IPS-20b (cell line): Measurements from ENCODE around the gene RAI1.

Experiments
- H3K27ac ChIP-seq: one replicate; pipeline ENCODE4 v1.5.1; 2013; ENCODE audit warnings: low read length
- H3K27me3 ChIP-seq: 2 replicates; pipeline ENCODE4 v1.6.1; 2013; ENCODE audit warnings: mild to moderate bottlenecking, low read length, inconsistent platforms; ENCODE audit not compliant: insufficient read depth
- H3K36me3 ChIP-seq: 2 replicates; pipeline ENCODE4 v1.6.1; 2013; ENCODE audit warnings: low read depth, mild to moderate bottlenecking, inconsistent platforms, low read length, moderate library complexity; ENCODE audit not compliant: insufficient read depth
- H3K4me1 ChIP-seq: 2 replicates; pipeline ENCODE4 v1.6.1; 2013; ENCODE audit warnings: mild to moderate bottlenecking, control low read depth, inconsistent platforms, low read length, moderate library complexity; ENCODE audit not compliant: insufficient read depth
- H3K4me3 ChIP-seq: 2 replicates; pipeline ENCODE4 v1.5.1; 2013; ENCODE audit warnings: mild to moderate bottlenecking, low read length, inconsistent platforms
- H3K9ac ChIP-seq: 2 replicates; pipeline ENCODE4 v1.6.1; 2013; ENCODE audit warnings: low read depth, mild to moderate bottlenecking, inconsistent platforms, low read length, moderate library complexity
- H3K9me3 ChIP-seq: 2 replicates; pipeline ENCODE4 v1.6.1; 2013; ENCODE audit warnings: mild to moderate bottlenecking, low read depth, low read length, inconsistent platforms; ENCODE audit not compliant: insufficient read depth

RAI1 gene

DNA sequence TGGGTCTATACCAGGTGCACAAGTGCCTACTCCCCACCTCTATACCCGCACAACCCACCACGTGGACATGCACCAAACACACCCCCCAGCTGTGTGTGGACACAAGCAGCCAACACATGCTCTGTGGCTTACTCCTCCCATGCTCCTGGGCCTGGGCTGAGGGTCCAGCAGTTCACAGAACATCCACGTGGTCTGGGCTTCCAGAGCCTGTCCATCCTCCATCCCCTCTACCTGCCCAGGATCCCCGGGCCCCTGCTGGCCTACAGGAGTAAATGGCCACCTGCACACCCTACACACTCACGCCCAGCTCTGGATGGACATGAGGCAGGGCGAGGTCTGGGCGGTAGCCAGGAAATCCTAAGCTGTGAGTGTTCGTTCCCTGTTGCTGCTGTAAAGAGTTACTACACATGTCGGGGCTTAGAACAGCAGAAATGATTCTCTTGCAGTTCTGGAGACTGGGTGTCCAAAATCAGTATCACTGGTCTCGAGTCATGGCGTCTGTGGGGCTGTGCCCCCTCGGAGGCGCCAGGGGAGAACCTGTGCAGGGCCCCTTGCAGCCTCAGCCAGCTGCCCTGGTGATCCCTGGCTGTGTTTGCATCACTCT lies 15.0 kb upstream of the RAI1 start:
- Histone ChIP-seq H3K27me3 (no peaks in the 10 kb centered on the region), H3K9me3 (no peaks in the 10 kb centered on the region), H3K9ac (no peak overlapping the region), H3K27ac (no peak overlapping the region), H3K4me3 (no peak overlapping the region), H3K36me3 (no peaks in the 10 kb centered on the region), H3K4me1 (no peaks in the 10 kb centered on the region)

DNA sequence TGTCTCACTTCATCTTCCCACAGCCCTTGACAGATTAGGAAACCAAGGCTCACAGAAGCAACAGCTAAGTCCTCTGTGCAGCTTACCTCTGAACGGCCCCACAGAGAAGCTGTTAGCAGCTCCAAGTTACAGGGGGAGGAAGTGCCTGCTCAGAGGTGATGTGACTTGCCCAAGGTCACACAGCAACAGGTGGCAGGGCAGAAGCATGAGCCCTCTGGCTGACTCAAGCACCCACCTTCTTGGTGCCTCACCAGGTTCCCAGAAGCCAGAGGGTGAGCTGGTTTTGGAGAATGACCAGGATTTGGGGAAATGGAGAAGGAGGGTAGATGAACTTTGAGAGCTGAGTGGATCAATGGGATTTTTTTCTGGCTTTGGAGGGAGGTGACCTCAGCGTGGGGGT lies 14.0 kb upstream of the RAI1 start:
- no peak overlapping the region for H3K27ac ChIP-seq
- H3K4me3 ChIP-seq: no peak overlapping the region
- no peaks in the 10 kb centered on the region for H3K36me3 ChIP-seq
- H3K9me3 ChIP-seq: no peaks in the 10 kb centered on the region
- no peaks in the 10 kb centered on the region for H3K27me3 ChIP-seq
- H3K4me1 ChIP-seq: no peaks in the 10 kb centered on the region
- no peak overlapping the region for H3K9ac ChIP-seq

DNA sequence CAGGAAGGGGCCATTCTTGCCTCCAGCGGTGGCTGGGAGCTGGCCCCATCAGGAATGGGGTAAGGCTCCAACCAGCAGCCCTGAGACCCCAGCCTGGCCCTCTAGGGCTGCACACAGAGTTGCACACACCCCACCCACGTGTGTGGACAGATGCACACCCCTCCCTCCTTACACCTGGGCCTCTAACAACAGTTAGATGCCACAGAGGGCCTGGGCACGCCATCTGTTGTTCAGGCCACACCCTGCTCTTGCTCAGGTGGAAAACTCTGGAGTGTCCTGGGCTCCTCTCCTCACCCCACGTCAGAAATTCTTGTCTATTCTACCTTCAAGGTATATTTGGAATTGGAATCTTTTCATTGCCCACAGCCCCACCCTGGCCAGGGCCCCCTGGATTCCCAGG lies 13.3 kb upstream of the RAI1 start:
- Histone ChIP-seq H3K4me3 (no peak overlapping the region), H3K9me3 (no peaks in the 10 kb centered on the region), H3K4me1 (no peaks in the 10 kb centered on the region), H3K9ac (no peak overlapping the region), H3K27me3 (peaks cover 3% of the 10 kb centered on the region), H3K36me3 (no peaks in the 10 kb centered on the region), H3K27ac (no peak overlapping the region)

DNA sequence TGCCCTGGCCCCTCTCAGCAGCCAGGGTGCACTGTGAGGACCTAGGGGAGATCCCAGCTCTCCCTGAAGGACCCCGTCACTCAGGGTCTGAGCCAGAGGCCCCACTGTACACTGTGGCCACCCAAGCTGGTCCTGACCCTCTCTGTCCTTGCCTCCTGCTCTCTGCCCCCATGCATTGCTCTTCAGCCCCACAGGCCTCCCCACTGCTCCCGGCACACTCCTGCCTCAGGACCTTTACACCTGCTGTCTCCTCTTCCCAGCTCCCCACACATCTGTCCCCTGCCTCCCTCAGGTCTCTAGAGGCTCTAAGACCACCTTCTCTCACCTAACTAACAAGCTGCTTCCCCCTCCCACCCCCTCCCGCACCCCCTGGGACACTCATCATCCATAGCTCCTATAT lies 12.9 kb upstream of the RAI1 start:
- Histone ChIP-seq H3K27me3 (peaks cover 7% of the 10 kb centered on the region), H3K4me3 (no peak overlapping the region), H3K4me1 (no peaks in the 10 kb centered on the region), H3K9ac (no peak overlapping the region), H3K27ac (no peak overlapping the region), H3K9me3 (no peaks in the 10 kb centered on the region), H3K36me3 (no peaks in the 10 kb centered on the region)

DNA sequence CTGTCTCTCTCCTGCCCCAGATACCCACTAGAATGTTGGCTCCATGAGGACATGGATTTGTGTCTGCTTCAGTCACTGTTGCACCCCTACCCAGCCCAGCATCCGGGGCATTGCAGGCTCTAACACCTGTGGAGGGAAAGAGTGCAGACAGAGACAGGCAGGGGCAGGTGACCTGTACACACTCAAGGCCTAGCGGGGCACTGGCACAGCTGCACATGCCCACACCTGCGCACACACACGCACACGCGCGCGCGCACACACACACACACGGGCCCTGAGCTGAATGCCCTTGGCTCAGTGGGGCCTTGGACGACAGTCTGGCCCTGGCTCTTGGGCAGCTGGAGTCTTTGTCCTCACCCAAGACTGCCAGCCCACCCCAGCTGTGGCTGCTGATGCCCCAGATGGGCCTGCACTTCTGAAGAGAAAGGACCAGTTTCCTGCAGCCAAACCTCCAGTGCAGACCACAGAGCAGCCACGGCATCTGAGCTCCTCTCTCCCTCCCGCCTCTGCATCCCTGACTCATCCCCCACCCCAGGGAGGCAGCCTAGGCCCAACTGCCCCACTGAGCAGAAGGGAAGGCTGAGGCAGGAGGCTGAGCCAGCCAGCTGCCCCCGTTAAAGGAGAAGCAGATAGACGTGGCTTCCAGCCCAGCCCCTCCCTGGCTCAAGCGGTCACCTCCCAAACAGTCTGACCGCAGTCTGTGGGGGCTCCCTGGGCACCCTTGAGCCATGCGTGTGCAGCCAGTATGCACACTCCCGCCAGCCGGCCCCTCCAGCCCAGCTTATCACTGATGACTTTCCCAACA lies 12.3 kb upstream of the RAI1 start:
- Histone ChIP-seq H3K36me3 (no peaks in the 10 kb centered on the region), H3K9me3 (no peaks in the 10 kb centered on the region), H3K27ac (no peak overlapping the region), H3K27me3 (peaks cover 13% of the 10 kb centered on the region), H3K4me3 (no peak overlapping the region), H3K4me1 (no peaks in the 10 kb centered on the region), H3K9ac (no peak overlapping the region)

DNA sequence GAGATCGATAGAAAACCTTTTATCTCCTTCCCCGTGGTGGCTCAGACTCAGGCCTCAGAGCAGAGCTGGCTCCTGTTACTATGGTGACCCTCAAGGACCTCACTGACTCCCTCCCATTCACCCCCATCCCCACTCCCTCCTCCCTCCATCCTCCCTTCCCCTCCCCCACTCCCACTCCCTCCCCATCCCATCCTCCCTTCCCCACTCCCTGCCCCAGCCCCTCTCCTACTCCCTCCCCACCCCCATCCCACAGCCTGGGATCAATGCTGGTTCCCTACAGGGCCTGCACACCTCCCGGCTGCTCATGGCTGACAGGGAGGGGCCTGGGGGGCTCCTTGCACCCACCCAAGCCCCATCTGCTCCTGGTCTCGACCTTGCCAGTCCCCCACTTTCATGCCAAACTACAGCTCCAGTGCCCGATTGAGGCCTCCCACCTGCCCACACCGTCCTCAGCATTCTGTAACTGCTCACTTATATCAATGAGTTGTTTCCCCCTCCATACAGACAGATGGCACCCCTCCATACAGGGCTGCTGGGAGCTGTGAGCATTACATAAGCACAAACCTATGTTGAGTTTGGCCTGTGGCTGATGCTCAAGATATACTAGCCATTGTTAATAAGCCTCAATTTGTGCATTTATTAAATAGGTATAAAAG lies 11.6 kb upstream of the RAI1 start:
- Histone ChIP-seq H3K27me3 (peaks cover 19% of the 10 kb centered on the region), H3K36me3 (no peaks in the 10 kb centered on the region), H3K9me3 (no peaks in the 10 kb centered on the region), H3K9ac (no peak overlapping the region), H3K4me3 (no peak overlapping the region), H3K27ac (no peak overlapping the region), H3K4me1 (no peaks in the 10 kb centered on the region)

DNA sequence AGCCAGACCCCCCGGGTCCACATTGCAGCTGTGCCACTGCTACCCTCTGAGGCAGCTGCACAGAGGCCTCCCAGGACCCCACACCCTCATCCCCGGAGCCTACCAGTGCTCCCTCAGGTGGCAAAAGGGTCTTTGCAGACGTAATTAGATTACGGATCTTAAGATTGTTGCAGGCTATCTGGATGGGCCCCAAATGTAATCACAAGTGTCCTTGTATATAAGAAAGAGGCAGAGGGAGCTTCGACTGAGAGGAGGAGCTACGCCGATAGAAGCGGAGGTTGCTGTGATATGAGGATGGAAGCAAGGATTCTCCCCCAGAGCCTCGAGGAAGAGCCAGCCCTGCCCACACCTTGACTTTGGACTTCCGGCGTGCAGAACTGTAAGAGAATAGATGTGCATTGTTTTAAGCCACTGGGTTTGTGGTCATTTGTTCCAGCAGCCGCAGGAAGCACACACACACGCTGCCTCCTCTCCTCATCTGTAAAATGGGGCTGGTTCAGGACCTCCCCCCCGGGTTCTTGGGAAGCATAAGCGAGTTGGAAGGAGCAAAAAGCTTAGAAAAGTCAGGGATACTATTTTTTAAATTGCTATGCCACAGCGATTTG lies 10.5 kb upstream of the RAI1 start:
- no peak overlapping the region for H3K4me3 ChIP-seq
- H3K9me3 ChIP-seq: no peaks in the 10 kb centered on the region
- peaks cover 30% of the 10 kb centered on the region for H3K27me3 ChIP-seq
- no peak overlapping the region for H3K9ac ChIP-seq
- H3K27ac ChIP-seq: no peak overlapping the region
- no peaks in the 10 kb centered on the region for H3K36me3 ChIP-seq
- 0 out of 2 replicates have a peak, but pooled peaks cover 2% of the 10 kb centered on the region for H3K4me1 ChIP-seq

DNA sequence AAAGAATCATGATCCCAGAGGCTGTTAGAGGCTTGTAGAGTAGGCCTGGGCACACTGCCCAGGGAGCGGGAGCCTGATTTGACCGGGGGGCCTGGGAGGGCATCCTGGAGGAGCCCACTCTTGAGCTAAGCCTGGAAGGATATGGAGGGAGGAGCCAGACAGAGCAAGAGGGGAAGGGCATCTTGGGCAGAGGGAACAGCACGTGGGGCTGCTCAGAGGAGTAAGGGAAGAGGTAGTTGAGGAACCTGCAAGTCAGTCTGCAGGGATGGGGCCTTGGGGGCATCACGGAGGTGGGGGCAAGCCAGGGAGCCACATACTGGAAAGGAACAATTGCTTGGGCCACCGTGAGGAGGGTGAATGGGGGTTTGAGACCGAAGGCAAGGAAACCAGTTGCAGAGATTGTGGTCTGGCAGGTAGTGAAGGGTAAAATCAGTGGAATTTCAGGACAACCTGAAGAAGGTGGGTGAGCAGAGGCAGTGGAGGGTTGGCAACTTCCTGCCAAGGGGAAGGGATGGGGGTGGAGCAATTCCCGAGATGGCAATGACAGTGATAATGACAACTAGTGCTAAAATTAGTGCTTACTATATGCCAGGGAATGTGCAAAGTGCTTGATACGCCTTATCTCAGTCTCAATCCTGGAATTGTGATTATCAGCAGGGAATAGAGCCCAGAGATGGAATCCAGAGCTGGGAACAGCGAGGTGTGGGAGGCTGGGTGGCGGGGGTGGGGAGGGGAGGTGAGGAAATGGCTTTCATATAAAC lies 9.7 kb upstream of the RAI1 start:
- Histone ChIP-seq H3K4me1 (peaks cover 6% of the 10 kb centered on the region; the same call in 1 of the 2 replicates), H3K27me3 (peaks cover 38% of the 10 kb centered on the region), H3K27ac (no peak overlapping the region), H3K4me3 (no peak overlapping the region), H3K9me3 (no peaks in the 10 kb centered on the region), H3K36me3 (no peaks in the 10 kb centered on the region), H3K9ac (no peak overlapping the region)

DNA sequence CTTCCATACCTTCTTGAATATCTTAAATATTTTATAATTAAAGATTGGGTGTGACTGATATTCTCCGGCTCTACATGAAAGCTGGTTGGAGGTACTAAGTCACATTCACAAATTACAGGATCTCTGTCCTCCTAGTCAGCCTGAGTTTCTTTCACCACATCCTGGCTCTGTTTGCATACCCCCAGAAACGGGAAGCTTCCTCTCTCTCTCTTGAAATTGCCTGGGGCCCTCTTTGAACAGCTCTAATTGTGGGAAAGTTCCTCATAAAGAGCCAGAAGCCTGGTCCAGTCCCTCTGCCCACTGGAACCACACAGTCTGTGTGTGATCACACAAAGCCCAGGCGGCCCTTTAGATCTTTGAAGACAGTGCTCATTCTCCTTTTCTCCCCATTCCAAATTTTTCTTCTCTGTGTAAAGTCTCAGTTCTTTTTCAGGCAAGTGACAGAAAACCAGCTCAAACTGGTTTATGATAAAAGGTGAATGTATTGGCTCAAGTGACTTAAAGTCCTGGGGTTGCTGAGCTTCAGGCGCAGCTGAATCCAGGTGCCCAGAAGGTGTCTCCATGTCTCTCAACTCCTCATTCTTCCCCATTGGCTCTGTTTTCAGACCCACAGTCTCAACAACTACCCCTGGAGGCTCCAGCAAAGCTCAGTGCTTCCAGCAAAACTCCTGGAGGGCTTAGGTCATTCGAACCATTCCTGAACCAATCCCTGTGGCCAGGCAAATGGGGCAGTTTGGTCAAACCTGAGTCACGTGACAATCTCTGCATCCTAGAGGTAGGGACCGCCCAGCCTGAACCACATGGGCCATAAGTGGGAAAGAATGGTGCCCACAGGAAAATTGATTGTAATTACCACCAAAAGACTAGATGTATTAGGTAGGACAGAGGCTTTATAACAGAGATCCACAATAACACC lies 8.5 kb upstream of the RAI1 start:
- no peak overlapping the region for H3K9ac ChIP-seq
- no peaks in the 10 kb centered on the region for H3K36me3 ChIP-seq
- H3K4me3 ChIP-seq: no peak overlapping the region
- H3K27ac ChIP-seq: no peak overlapping the region
- H3K27me3 ChIP-seq: peaks cover 49% of the 10 kb centered on the region
- H3K9me3 ChIP-seq: no peaks in the 10 kb centered on the region
- peaks cover 6% of the 10 kb centered on the region; the same call in 1 of the 2 replicates for H3K4me1 ChIP-seq

DNA sequence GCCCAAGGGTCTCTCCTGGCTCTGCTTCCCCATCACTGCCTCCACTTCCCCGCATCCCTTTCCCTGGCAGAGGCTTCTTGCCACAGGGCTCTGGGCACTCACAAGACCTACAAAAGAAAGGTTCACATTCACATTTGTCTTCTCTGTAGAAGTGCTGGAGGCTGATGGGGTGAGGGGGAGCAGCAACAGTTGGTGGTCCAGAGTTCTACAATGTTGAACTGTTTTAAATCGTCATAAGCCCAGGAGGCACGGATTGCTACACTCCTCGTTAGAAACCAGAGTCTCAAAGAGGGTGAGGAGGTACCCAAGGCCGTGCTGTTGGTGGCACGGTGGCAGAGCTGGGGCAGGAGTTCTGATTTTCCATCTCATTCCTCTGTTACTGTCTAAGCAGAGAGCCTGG lies 5.8 kb upstream of the RAI1 start:
- Histone ChIP-seq H3K36me3 (no peaks in the 10 kb centered on the region), H3K9me3 (no peaks in the 10 kb centered on the region), H3K27ac (no peak overlapping the region), H3K4me3 (no peak overlapping the region), H3K4me1 (peaks cover 6% of the 10 kb centered on the region; the same call in 1 of the 2 replicates), H3K27me3 (peaks cover 77% of the 10 kb centered on the region), H3K9ac (no peak overlapping the region)
